ENCODE data around the gene ITPRIPL2. TPM values are rescaled to one million over a fixed set of nuclear protein-coding genes. Genes with fewer than 3 reads are reported as not detected.

Gene ITPRIPL2
- total RNA-seq, 1 experiment from 2014 or later, result 5.3 TPM

DNA sequence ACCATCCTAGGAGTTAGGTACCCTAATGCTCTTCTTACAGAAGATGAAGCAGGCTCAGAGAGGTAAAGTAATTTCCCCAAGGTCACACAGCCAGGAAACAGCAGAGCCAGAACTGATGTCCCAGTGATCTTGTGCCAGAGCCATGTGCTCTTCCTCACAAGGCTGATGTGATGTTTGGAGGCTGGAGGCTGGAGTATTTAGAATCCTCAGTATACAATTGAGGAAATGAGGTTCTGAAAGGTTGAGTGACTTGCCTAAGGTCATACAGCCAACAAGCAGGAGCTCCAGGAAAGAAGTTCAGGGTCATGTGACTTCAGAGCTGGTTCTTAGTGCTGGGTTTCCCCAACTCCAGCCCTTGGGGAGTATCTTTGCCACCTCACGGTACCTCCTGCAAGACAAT is 18.5 kb downstream of the ITPRIPL2 start (continued):
- TF ChIP-seq, protein P1, sequence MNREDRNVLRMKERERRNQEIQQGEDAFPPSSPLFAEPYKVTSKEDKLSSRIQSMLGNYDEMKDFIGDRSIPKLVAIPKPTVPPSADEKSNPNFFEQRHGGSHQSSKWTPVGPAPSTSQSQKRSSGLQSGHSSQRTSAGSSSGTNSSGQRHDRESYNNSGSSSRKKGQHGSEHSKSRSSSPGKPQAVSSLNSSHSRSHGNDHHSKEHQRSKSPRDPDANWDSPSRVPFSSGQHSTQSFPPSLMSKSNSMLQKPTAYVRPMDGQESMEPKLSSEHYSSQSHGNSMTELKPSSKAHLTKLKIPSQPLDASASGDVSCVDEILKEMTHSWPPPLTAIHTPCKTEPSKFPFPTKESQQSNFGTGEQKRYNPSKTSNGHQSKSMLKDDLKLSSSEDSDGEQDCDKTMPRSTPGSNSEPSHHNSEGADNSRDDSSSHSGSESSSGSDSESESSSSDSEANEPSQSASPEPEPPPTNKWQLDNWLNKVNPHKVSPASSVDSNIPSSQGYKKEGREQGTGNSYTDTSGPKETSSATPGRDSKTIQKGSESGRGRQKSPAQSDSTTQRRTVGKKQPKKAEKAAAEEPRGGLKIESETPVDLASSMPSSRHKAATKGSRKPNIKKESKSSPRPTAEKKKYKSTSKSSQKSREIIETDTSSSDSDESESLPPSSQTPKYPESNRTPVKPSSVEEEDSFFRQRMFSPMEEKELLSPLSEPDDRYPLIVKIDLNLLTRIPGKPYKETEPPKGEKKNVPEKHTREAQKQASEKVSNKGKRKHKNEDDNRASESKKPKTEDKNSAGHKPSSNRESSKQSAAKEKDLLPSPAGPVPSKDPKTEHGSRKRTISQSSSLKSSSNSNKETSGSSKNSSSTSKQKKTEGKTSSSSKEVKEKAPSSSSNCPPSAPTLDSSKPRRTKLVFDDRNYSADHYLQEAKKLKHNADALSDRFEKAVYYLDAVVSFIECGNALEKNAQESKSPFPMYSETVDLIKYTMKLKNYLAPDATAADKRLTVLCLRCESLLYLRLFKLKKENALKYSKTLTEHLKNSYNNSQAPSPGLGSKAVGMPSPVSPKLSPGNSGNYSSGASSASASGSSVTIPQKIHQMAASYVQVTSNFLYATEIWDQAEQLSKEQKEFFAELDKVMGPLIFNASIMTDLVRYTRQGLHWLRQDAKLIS (CRISPR knock-in tag; IDR thresholded peaks at IDR 0.05; ENCODE audit: borderline replicate concordance), result no peak
- TF ChIP-seq ATF1 (CRISPR knock-in tag; IDR thresholded peaks at IDR 0.05) (no peak), NFYB (CRISPR knock-in tag; conservative IDR thresholded peaks at IDR 0.05; ENCODE audit: low read depth) (no peak), GTF2I (CRISPR knock-in tag; conservative IDR thresholded peaks at IDR 0.05) (no peak)
- TF ChIP-seq, protein P2, sequence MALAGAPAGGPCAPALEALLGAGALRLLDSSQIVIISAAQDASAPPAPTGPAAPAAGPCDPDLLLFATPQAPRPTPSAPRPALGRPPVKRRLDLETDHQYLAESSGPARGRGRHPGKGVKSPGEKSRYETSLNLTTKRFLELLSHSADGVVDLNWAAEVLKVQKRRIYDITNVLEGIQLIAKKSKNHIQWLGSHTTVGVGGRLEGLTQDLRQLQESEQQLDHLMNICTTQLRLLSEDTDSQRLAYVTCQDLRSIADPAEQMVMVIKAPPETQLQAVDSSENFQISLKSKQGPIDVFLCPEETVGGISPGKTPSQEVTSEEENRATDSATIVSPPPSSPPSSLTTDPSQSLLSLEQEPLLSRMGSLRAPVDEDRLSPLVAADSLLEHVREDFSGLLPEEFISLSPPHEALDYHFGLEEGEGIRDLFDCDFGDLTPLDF (CRISPR knock-in tag; IDR thresholded peaks at IDR 0.05), result no peak

DNA sequence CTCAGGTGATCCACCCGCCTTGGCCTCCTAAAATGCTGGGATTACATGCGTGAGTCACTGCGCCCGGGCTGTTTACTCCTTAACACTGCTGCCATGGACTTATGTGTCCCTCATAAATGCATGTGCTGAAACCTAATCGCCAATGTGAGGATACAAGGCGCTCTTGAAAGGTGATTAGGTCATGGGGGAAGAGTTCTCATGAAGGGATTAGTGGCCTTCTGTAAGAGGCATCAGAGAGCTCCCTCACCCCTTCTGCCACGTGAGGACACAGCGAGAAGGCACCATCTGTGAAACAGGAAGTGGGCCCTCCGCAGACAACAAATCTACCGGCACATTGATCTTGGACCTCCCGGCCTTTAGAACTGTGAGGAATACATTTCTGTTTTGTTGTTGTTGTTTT is 19.1 kb downstream of the ITPRIPL2 start:
- CTCF ChIA-PET, result interaction anchor here (0.9 kb wide), 1 partner anchor 38 kb away, joined by 3 read pairs; no protein-coding TSS in a partner anchor
- DNase-seq (ENCODE audit: low spot score) (no peak), ATAC-seq (no peak)
- Mint-ChIP-seq H3K4me1 (peaks cover 50% of the 10 kb centered on the region), H3K9me3 (no peaks in the 10 kb centered on the region), H3K27me3 (ENCODE audit: low read depth) (no peaks in the 10 kb centered on the region), H3K36me3 (no peaks in the 10 kb centered on the region), H3K27ac (no peak overlapping the region), H3K4me3 (no peak overlapping the region)
- POLR2A ChIA-PET, result no interaction called here
- TF ChIP-seq, protein P3, sequence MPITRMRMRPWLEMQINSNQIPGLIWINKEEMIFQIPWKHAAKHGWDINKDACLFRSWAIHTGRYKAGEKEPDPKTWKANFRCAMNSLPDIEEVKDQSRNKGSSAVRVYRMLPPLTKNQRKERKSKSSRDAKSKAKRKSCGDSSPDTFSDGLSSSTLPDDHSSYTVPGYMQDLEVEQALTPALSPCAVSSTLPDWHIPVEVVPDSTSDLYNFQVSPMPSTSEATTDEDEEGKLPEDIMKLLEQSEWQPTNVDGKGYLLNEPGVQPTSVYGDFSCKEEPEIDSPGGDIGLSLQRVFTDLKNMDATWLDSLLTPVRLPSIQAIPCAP (CRISPR knock-in tag; IDR thresholded peaks at IDR 0.05), result no peak
- TF ChIP-seq, protein P4, sequence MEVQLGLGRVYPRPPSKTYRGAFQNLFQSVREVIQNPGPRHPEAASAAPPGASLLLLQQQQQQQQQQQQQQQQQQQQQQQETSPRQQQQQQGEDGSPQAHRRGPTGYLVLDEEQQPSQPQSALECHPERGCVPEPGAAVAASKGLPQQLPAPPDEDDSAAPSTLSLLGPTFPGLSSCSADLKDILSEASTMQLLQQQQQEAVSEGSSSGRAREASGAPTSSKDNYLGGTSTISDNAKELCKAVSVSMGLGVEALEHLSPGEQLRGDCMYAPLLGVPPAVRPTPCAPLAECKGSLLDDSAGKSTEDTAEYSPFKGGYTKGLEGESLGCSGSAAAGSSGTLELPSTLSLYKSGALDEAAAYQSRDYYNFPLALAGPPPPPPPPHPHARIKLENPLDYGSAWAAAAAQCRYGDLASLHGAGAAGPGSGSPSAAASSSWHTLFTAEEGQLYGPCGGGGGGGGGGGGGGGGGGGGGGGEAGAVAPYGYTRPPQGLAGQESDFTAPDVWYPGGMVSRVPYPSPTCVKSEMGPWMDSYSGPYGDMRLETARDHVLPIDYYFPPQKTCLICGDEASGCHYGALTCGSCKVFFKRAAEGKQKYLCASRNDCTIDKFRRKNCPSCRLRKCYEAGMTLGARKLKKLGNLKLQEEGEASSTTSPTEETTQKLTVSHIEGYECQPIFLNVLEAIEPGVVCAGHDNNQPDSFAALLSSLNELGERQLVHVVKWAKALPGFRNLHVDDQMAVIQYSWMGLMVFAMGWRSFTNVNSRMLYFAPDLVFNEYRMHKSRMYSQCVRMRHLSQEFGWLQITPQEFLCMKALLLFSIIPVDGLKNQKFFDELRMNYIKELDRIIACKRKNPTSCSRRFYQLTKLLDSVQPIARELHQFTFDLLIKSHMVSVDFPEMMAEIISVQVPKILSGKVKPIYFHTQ (CRISPR knock-in tag; IDR thresholded peaks at IDR 0.05), result no peak
- TF ChIP-seq, protein P5, sequence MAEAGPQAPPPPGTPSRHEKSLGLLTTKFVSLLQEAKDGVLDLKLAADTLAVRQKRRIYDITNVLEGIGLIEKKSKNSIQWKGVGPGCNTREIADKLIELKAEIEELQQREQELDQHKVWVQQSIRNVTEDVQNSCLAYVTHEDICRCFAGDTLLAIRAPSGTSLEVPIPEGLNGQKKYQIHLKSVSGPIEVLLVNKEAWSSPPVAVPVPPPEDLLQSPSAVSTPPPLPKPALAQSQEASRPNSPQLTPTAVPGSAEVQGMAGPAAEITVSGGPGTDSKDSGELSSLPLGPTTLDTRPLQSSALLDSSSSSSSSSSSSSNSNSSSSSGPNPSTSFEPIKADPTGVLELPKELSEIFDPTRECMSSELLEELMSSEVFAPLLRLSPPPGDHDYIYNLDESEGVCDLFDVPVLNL (CRISPR knock-in tag; IDR thresholded peaks at IDR 0.05; ENCODE audit: borderline replicate concordance, low read depth), result no peak
- no peak for TF ChIP-seq ZNF219 (CRISPR knock-in tag; IDR thresholded peaks at IDR 0.05; ENCODE audit: borderline replicate concordance)
- TF ChIP-seq, protein P6, sequence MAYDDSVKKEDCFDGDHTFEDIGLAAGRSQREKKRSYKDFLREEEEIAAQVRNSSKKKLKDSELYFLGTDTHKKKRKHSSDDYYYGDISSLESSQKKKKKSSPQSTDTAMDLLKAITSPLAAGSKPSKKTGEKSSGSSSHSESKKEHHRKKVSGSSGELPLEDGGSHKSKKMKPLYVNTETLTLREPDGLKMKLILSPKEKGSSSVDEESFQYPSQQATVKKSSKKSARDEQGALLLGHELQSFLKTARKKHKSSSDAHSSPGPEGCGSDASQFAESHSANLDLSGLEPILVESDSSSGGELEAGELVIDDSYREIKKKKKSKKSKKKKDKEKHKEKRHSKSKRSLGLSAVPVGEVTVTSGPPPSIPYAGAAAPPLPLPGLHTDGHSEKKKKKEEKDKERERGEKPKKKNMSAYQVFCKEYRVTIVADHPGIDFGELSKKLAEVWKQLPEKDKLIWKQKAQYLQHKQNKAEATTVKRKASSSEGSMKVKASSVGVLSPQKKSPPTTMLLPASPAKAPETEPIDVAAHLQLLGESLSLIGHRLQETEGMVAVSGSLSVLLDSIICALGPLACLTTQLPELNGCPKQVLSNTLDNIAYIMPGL (CRISPR knock-in tag; IDR thresholded peaks at IDR 0.05), result no peak
- no peak for TF ChIP-seq ESRRA (CRISPR knock-in tag; IDR thresholded peaks at IDR 0.05; ENCODE audit: borderline replicate concordance)

All from WTC11 (cell line).